ENCODE data around the gene GABRG3. TPM values are rescaled to one million over a fixed set of nuclear protein-coding genes. Genes with fewer than 3 reads are reported as not detected.

Gene GABRG3
- total RNA-seq, 4 donors from 2014 or later, result 0.97 to 3.9 (median 3.6) TPM; not detected in 1

GRCh38 chr15:27238707-27239423 is 267.9 kb downstream of the GABRG3 start:
- 61% methylated on average over 10 of the region's 10 CpGs for WGBS
- Histone ChIP-seq H3K36me3 (no peaks in the 10 kb centered on the region), H3K27ac (no peak overlapping the region), H3K9me3 (no peaks in the 10 kb centered on the region), H3K4me3 (no peak overlapping the region), H3K4me1 (no peaks in the 10 kb centered on the region), H3K27me3 (no peaks in the 10 kb centered on the region)
- no peak for DNase-seq (ENCODE audit: low spot score in 2 of 2)
- TF ChIP-seq POLR2AphosphoS5 (IDR thresholded peaks at IDR 0.05) (no peak), POLR2A (IDR thresholded peaks at IDR 0.05) (no peak), EP300 (IDR thresholded peaks at IDR 0.05) (no peak)
- TF ChIP-seq, protein P1, sequence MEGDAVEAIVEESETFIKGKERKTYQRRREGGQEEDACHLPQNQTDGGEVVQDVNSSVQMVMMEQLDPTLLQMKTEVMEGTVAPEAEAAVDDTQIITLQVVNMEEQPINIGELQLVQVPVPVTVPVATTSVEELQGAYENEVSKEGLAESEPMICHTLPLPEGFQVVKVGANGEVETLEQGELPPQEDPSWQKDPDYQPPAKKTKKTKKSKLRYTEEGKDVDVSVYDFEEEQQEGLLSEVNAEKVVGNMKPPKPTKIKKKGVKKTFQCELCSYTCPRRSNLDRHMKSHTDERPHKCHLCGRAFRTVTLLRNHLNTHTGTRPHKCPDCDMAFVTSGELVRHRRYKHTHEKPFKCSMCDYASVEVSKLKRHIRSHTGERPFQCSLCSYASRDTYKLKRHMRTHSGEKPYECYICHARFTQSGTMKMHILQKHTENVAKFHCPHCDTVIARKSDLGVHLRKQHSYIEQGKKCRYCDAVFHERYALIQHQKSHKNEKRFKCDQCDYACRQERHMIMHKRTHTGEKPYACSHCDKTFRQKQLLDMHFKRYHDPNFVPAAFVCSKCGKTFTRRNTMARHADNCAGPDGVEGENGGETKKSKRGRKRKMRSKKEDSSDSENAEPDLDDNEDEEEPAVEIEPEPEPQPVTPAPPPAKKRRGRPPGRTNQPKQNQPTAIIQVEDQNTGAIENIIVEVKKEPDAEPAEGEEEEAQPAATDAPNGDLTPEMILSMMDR (IDR thresholded peaks at IDR 0.05), result no peak

GRCh38 chr15:27241943-27242342 is 271.0 kb downstream of the GABRG3 start:
- Histone ChIP-seq H3K4me1 (no peaks in the 10 kb centered on the region), H3K36me3 (no peaks in the 10 kb centered on the region), H3K27ac (no peak overlapping the region), H3K4me3 (no peak overlapping the region), H3K27me3 (no peaks in the 10 kb centered on the region), H3K9me3 (no peaks in the 10 kb centered on the region)
- TF ChIP-seq, protein P1 (IDR thresholded peaks at IDR 0.05), result no peak
- TF ChIP-seq POLR2A (IDR thresholded peaks at IDR 0.05), result no peak
- TF ChIP-seq EP300 (IDR thresholded peaks at IDR 0.05), result no peak
- no peak for TF ChIP-seq POLR2AphosphoS5 (IDR thresholded peaks at IDR 0.05)
- DNase-seq (ENCODE audit: low spot score in 2 of 2), result no peak
- WGBS, result 58% methylated on average over 2 of the region's 2 CpGs

DNA sequence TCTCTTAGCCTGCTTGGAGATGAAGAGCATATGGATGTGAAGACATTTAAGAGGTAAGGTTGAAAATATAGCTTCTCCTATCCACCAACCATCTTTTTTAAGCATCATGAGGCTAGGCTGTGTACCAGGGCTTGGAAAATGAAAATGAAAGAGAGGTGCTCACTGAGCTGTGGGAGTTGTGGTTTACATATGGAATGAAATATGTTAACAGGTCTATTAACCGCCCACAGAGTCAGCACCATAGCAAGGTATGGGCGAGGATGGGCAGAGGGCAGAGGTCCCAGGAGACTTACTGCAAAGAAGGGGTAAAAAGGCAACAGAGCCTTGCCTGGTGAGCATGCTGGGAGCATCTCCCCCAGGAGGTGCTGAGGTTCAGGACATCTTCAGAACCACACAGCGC is 273.1 kb downstream of the GABRG3 start:
- Histone ChIP-seq H3K4me1 (no peaks in the 10 kb centered on the region), H3K4me3 (no peak overlapping the region), H3K36me3 (no peaks in the 10 kb centered on the region), H3K9me3 (no peaks in the 10 kb centered on the region), H3K27ac (no peak overlapping the region), H3K27me3 (no peaks in the 10 kb centered on the region)
- no peak for DNase-seq (ENCODE audit: low spot score in 2 of 2)
- no peak for TF ChIP-seq EP300 (IDR thresholded peaks at IDR 0.05)
- TF ChIP-seq POLR2A (IDR thresholded peaks at IDR 0.05), result no peak
- TF ChIP-seq, protein P1 (IDR thresholded peaks at IDR 0.05), result no peak
- no peak for TF ChIP-seq POLR2AphosphoS5 (IDR thresholded peaks at IDR 0.05)
- WGBS, result 73% methylated on average over 3 of the region's 3 CpGs

DNA sequence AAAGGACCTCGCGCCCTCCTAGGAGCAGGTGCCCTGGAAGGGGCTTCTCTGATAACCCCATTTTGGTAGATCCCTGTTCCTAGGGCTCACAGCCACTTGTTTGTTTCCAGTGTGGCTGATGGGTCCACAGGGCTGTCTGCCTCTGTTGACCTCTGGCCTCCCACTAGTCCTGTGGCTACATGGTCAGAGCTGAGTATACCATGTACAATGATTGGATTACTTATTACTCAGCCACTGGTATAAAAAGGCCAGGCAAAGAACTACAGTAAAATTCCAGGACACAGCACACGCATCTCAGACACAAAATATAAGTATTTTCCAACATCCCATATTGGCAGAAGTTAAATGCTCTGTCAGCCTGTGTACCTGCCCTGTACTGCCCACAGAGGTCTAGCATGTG is 277.3 kb downstream of the GABRG3 start:
- Histone ChIP-seq H3K27ac (no peak overlapping the region), H3K4me3 (no peak overlapping the region), H3K4me1 (no peaks in the 10 kb centered on the region), H3K36me3 (no peaks in the 10 kb centered on the region), H3K27me3 (no peaks in the 10 kb centered on the region), H3K9me3 (no peaks in the 10 kb centered on the region)
- WGBS, result 94% methylated on average over 3 of the region's 3 CpGs
- TF ChIP-seq EP300 (IDR thresholded peaks at IDR 0.05), result no peak
- no peak for TF ChIP-seq POLR2A (IDR thresholded peaks at IDR 0.05)
- TF ChIP-seq POLR2AphosphoS5 (IDR thresholded peaks at IDR 0.05), result no peak
- TF ChIP-seq, protein P1 (IDR thresholded peaks at IDR 0.05), result no peak
- DNase-seq (ENCODE audit: low spot score in 2 of 2), result no peak

DNA sequence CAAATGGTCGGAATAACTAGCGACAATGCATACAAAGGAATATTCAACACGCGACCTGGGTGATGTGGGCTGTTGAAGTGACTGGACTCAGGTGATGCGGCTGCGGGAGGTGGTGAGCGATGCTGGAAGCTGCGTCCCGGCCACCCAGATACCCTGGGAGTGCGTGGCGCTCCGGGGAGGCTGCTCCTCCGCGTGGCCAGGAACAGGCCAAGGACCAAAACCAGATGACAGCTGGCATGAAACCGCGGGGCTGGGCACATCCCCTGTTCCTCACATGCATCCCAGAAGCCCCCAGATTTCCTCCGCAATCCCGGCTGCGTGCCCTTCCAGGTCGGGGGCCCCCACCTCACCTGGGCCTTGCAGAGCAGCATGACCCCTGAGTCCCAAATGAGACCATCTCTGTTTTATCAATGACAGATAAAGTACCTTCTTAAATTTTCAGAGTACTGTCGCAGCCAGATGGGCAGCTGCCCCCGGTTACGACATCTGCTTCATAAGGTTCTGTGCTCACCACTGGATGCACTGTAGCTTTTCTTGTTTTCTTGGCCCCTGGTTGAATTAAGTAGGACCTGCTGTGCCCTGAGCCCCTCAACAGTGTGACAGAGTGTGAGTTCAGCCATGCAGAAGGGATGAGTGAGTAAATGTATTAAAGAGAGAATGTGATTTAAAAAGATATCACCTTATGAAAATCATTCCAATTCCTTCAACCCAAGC is 278.2 kb downstream of the GABRG3 start:
- Histone ChIP-seq H3K36me3 (no peaks in the 10 kb centered on the region), H3K27ac (no peak overlapping the region), H3K9me3 (no peaks in the 10 kb centered on the region), H3K27me3 (no peaks in the 10 kb centered on the region), H3K4me3 (no peak overlapping the region), H3K4me1 (no peaks in the 10 kb centered on the region)
- TF ChIP-seq POLR2A (IDR thresholded peaks at IDR 0.05) (no peak), EP300 (IDR thresholded peaks at IDR 0.05) (no peak), POLR2AphosphoS5 (IDR thresholded peaks at IDR 0.05) (no peak)
- TF ChIP-seq, protein P1 (IDR thresholded peaks at IDR 0.05), result no peak
- no peak for DNase-seq (ENCODE audit: low spot score in 2 of 2)
- 88% methylated on average over 23 of the region's 23 CpGs for WGBS
